Stimulated activated naive B cell treated with anti-CD40 and anti-IgM and Interleukin-4, amounts not matched to agents 10 μg/mL and 1 μg/mL and 100 μg/mL, for 72 hours (primary cell): ENCODE measurements around the gene CYP2W1.
"Not testable (repeated sequence)": the region's sequence is repeated elsewhere in the genome, so short reads cannot be mapped to it uniquely, and the experiment has no call there.

Source experiments
- ATAC-seq, 2 donors: fragments of 150-1000 bp; cut with Tn5 transposase; replicated peaks; 2 replicates each; pipeline ENCODE4 v1.10.0; 2021; ENCODE audit warnings: moderate library complexity in 1 of 2
- DNase-seq: peaks from one replicate; pipeline ENCODE4 v3.0.0; 2021
- H3K27ac Mint-ChIP-seq: one replicate; pipeline ENCODE4 v1.8.0; 2022; ENCODE audit warnings: mild to moderate bottlenecking, mixed read lengths
- H3K27me3 Mint-ChIP-seq, 2 donors: one replicate each; pipeline ENCODE4 v1.8.0; 2022; ENCODE audit warnings: mixed read lengths in 2 of 2
- H3K36me3 Mint-ChIP-seq, 2 donors: one replicate each; pipeline ENCODE4 v1.8.0; 2022; ENCODE audit warnings: mixed read lengths in 2 of 2, mild to moderate bottlenecking in 1 of 2
- H3K4me1 Mint-ChIP-seq, 2 donors: one replicate each; pipeline ENCODE4 v1.8.0; 2022; ENCODE audit warnings: mixed read lengths in 2 of 2, mild to moderate bottlenecking in 1 of 2
- H3K4me3 Mint-ChIP-seq, 2 donors: one replicate each; pipeline ENCODE4 v1.8.0; 2022; ENCODE audit warnings: mild to moderate bottlenecking in 2 of 2, mixed read lengths in 2 of 2, moderate library complexity in 1 of 2
- H3K9me3 Mint-ChIP-seq, 2 donors: one replicate each; pipeline ENCODE4 v1.8.0; 2022; ENCODE audit warnings: mixed read lengths in 2 of 2, mild to moderate bottlenecking in 1 of 2

CYP2W1 gene, protein sequence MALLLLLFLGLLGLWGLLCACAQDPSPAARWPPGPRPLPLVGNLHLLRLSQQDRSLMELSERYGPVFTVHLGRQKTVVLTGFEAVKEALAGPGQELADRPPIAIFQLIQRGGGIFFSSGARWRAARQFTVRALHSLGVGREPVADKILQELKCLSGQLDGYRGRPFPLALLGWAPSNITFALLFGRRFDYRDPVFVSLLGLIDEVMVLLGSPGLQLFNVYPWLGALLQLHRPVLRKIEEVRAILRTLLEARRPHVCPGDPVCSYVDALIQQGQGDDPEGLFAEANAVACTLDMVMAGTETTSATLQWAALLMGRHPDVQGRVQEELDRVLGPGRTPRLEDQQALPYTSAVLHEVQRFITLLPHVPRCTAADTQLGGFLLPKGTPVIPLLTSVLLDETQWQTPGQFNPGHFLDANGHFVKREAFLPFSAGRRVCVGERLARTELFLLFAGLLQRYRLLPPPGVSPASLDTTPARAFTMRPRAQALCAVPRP

DNA sequence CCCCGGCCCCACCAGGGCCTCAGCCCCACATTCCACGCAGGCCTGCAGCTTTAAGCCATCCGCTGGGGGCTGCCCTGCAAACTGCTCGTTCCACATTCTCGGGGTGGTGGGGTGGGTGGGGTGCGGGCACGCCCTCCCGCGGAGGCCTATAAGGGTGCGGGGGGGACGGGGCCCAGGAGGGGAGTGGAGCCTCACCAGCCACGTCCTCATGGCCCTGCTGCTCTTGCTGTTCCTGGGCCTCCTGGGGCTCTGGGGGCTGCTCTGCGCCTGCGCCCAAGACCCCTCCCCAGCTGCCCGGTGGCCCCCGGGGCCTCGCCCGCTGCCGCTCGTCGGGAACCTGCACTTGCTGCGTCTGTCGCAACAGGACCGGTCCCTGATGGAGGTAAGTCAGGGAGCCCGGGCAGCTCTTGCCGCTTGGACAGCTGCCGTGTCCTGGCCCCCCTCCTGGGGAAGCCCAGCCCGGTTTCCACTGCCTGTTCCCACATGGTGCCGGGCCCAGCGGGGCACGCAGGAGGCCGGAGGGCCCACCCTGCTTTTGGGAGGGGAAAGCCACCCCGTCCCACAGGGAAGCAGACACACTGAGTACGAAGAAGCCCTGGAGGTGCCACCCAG lies at the start of gene CYP2W1:
TSS of gene CYP2W1 (plus strand) at position 178 of the 612 bp plus-strand sequence. CDS start at position 209, 31 bp downstream.
- Mint-ChIP-seq H3K27me3 (peaks cover 22 to 24% of the 10 kb centered on the region in 2 donors), H3K4me3 (no peak within 1 kb of the TSS), H3K4me1 (peaks cover 5 to 6% of the 10 kb centered on the region in 2 donors), H3K9me3 (no peaks in the 10 kb centered on the region), H3K27ac (no peak within 1 kb of the TSS), H3K36me3 (no peaks in the 10 kb centered on the region)
- no peak for DNase-seq
- ATAC-seq, result no peak

DNA sequence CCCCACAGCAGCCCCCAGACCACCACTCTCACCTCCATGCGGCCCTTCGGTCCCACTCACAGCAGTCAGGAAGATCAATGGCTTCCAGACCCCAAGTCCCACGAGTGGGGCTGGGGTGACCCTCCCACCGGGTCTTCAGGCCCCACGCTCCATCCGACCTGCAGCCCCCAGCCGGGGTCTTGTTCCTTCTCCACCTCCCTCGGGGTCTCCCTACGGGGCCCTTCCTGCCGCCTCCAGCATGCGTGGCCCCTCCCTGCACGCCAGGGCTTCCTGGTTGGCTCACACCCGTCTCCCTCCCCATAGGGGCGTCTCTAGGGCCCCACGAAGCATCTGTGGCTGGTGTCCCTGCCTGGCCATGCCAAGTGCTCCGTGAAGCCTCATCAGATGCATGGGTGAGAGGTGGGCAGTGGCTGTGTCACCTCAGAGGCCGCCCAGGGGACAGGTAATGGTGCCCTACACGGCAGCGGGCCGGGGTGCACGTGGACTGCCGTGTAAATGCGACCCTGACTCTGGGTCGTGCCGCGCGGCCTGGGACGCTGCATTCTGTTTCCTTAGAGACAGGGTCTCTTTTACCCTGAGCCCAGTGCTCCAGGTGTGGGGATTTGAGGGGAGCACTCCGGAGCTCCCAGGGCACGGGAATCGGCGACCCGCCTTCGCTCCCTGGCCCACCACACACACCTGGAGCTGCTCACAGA lies 48.4 kb upstream of the CYP2W1 start:
- Mint-ChIP-seq H3K36me3 (peaks cover 32 to 50% of the 10 kb centered on the region in 2 donors), H3K9me3 (no peaks in the 10 kb centered on the region), H3K4me3 (no peak overlapping the region), H3K27ac (no peak overlapping the region), H3K27me3 (no peaks in the 10 kb centered on the region), H3K4me1 (peaks cover 19 to 35% of the 10 kb centered on the region in 2 donors)
- no peak for ATAC-seq
- DNase-seq, result no peak

DNA sequence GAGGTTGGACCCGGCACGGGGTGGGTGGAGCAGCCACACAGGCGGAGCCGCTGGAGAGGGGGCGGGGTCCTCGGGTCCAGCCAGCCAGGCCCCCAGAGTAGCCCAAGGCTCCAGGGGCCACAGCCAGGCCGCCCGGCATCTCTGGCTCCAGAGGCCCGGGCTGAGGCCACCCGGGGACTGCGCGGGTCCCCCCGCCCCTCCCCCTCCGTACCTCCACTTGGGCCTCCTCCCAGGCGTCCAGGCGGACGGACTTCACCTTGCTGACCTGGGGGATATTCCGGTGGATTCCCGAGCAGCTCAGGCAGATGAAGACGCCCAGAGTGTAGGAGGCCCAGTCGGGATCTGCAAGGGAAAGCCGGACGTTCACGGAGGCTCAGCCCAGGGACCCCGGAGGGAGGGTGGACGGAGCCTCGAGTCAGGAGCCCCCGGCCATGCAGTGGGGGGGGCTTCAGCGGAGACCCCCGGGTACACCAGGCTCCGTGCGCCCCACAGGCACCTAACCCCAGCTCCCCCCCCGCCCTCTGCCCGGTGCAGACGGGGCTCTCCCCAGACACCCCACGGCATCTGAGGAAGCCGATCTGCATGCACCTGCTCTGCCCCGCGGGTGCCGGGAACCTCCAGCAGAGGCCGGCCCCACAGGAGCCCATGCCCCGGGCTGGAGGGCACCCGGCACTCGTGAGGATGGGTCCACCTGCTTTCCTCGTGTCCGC lies 47.7 kb upstream of the CYP2W1 start:
- Mint-ChIP-seq H3K27ac (no peak overlapping the region), H3K4me1 (peaks cover 20 to 35% of the 10 kb centered on the region in 2 donors), H3K4me3 (no peak overlapping the region), H3K36me3 (peaks cover 35 to 50% of the 10 kb centered on the region in 2 donors), H3K27me3 (no peaks in the 10 kb centered on the region), H3K9me3 (peaks cover 5 to 7% of the 10 kb centered on the region in 2 donors)
- no peak for ATAC-seq
- DNase-seq, result no peak

DNA sequence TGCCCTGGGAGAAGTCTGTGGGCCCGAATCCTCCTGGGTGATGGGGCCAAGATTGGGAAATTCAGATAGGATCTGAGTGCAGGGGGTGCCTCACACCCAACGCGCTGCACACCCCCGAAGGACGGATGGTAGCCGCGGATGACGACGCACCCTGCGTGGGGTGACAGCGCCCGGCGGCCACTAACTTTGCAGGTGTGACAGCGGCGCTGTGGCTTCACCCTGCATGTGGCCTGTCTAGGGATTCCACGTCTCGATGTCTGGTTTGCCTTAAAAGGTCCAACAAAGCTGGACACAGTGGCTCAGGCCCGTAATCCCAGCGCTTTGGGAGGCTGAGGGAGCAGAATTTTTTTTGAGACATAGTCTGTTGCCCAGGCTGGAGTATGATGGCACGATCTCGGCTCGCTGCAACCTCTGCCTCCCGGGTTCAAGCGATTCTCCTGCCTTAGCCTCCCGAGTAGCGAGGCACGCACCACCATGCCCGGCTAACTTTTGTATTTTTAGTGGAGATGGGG lies 47.1 kb upstream of the CYP2W1 start:
- peak overlapping the region in 1 of 2 donors; percentile 27 for H3K4me3 Mint-ChIP-seq
- peaks cover 6 to 12% of the 10 kb centered on the region in 2 donors for H3K9me3 Mint-ChIP-seq
- H3K27ac Mint-ChIP-seq, result peak overlapping the region; percentile 77
- H3K4me1 Mint-ChIP-seq, result peaks cover 20 to 36% of the 10 kb centered on the region in 2 donors
- ATAC-seq (no peak), DNase-seq (no peak)
- H3K36me3 Mint-ChIP-seq, result peaks cover 38 to 50% of the 10 kb centered on the region in 2 donors
- no peaks in the 10 kb centered on the region for H3K27me3 Mint-ChIP-seq

DNA sequence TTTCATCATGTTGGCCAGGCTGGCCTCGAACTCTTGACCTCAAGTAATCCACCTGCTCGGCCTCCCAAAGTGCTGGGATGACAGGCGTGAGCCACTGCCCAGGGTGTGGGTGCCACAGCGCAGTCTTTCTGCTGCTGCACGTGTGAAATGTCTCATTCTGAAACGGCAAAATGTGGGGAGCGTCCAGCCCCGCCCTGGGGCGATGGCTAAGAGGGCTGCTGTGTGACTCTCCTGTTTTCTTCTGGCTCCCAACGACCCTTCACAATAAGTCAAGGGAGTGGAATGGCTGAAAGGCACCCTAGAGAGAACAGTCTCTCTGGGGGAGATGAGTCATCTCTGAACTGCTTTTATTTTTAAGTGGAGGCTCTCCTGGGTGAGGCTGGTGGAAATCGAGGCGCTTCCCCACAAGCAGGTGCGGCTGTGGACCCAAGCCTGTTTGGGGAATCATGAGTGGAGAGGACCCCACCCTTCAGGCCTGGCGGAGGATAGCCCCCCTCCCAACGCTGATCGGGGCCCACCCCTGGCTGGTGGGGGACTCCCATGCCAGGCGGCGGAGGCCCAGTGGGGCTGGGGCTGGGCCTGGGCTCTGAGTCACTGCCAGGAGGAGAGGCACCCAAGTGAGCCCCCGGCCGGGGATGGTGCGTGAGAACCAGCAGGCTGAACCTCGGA lies 46.5 kb upstream of the CYP2W1 start:
- peaks cover 9 to 17% of the 10 kb centered on the region in 2 donors for H3K9me3 Mint-ChIP-seq
- H3K36me3 Mint-ChIP-seq, result peaks cover 35 to 52% of the 10 kb centered on the region in 2 donors
- no peaks in the 10 kb centered on the region for H3K27me3 Mint-ChIP-seq
- H3K4me1 Mint-ChIP-seq, result peaks cover 22 to 42% of the 10 kb centered on the region in 2 donors
- H3K4me3 Mint-ChIP-seq, result peak overlapping the region; percentile 27 to 31
- H3K27ac Mint-ChIP-seq, result peak overlapping the region; percentile 77
- DNase-seq, result peak; percentile 54
- peak; percentile 81 to 82 for ATAC-seq

DNA sequence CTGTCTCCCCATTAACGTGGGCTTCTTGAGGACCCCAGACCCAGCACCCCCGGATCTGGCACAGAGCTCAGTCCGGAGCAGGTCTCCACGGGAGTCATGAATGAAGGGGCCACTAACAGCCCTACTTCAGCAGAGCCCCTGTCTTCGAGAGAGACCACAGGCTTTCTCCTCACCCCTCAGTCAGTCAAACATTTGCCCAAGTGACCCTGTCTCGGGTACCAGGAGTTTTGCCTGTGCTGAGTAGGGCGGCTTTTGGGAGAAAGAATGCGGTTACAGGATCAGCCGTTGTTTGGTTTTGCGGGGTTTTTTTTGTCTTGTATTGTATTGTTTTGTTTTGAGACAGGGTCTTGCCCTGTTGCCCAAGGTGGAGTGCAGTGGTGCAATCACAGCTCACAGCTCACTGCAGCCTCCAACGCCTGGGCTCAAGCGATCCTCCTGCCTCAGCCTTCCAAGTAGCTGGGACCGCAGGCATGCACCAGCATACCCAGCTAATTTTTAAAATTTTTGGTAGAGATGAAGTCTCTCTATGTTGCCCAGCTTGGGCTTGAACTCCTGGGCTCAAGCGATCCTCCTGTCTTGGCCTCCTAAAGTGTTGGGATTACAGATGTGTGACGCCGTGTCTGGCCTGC lies 45.0 kb upstream of the CYP2W1 start:
- peaks cover 29 to 49% of the 10 kb centered on the region in 2 donors for H3K4me1 Mint-ChIP-seq
- DNase-seq (no peak), ATAC-seq (no peak)
- peaks cover 34 to 51% of the 10 kb centered on the region in 2 donors for H3K36me3 Mint-ChIP-seq
- H3K27me3 Mint-ChIP-seq, result peaks cover 0 to 4% of the 10 kb centered on the region in 2 donors
- H3K9me3 Mint-ChIP-seq, result peaks cover 15 to 24% of the 10 kb centered on the region in 2 donors
- peak overlapping the region in 1 of 2 donors; percentile 29 for H3K4me3 Mint-ChIP-seq
- peak overlapping the region; percentile 87 for H3K27ac Mint-ChIP-seq

DNA sequence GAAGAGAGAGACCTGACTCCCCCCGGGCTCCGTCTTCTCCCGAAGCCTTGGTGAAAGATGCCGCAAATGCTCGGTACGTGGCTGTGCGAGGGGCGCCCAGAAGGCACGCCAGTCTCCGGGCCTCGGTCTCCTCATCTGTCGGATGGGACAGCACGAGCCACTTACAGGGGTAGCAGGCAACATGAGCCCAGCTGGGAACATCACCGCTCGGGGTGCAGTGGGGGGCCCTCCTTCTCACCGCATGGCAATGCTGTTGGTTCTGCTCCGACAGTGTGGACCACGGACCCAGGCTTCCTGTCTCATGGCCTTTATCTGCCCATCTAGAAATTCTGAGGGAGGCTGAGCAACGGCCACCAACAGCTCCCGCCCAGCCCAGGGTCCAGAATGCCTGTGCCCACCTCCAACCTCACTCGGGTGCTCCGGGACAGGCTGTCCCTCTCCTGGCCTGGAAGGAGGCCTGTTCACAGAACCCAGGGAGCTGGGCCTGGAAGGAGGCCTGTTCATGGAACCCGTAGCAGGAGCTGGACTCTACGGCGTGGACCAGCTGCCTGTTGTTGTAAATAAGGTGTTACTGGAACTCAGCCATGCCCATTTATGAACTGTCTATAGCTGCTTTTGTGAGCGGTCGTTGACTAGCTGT lies 44.3 kb upstream of the CYP2W1 start:
- Mint-ChIP-seq H3K4me3 (no peak overlapping the region), H3K36me3 (peaks cover 34 to 51% of the 10 kb centered on the region in 2 donors), H3K27ac (peak overlapping the region; percentile 87), H3K4me1 (peaks cover 29 to 49% of the 10 kb centered on the region in 2 donors), H3K9me3 (peaks cover 15 to 24% of the 10 kb centered on the region in 2 donors), H3K27me3 (peaks cover 0 to 4% of the 10 kb centered on the region in 2 donors)
- no peak for ATAC-seq
- DNase-seq, result no peak

DNA sequence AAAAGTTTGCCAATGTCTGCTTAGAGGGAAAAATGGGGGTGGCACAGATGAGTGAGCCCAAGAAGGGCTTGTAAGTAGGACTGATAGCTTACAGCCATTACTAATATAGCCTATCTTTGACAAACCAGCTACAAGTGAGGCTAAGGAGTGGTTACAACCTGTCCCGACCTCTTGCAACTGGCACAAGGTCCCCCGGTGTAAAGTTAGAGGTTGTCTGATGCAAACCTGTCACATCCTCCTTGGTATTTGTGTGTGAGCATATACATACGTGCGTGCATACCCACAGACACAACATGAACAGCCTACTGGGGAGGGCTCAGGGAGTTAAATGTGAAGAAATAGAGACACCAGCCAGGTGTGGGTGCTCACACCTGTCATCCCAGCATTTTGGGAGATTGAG lies 43.1 kb upstream of the CYP2W1 start:
- H3K36me3 Mint-ChIP-seq, result peaks cover 34 to 46% of the 10 kb centered on the region in 2 donors
- H3K4me1 Mint-ChIP-seq, result peaks cover 29 to 49% of the 10 kb centered on the region in 2 donors
- no peak for ATAC-seq
- H3K9me3 Mint-ChIP-seq, result peaks cover 15 to 24% of the 10 kb centered on the region in 2 donors
- peaks cover 0 to 4% of the 10 kb centered on the region in 2 donors for H3K27me3 Mint-ChIP-seq
- H3K4me3 Mint-ChIP-seq, result no peak overlapping the region
- DNase-seq, result no peak
- H3K27ac Mint-ChIP-seq, result peak overlapping the region; percentile 76

DNA sequence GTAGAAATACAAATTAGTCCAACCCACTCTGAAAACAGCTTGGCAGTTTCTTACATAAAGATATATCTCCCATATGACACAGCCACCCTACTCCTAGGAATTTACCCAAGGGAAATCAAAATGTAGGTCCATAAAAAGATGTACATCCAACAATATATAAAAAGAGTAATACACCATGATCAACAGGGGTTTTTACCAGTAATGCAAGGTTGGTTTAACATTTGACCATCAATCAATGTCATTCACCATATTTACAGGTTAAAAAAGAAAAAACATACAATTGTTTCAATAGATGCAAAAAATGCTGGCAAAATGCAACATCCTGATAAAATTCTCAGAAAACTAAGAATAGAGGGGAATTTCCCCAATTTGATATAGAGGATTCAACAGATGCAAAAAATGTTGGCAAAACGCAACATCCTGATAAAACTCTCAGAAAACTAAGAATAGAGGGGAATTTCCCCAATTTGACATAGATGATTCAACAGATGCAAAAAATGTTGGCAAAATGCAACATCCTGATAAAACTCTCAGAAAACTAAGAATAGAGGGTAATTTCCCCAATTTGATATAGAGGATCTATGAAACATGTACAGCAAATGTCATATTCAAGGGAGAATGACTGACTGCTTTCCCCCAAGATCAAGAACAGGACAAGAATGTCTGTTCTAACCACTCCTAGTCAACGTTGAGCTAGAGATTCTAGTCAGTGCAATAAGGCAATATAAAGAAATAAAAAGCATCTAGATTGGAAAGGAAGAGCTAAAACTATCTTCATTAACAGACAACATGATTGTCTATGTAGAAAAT lies 42.2 kb upstream of the CYP2W1 start:
- peaks cover 0 to 4% of the 10 kb centered on the region in 2 donors for H3K27me3 Mint-ChIP-seq
- peak overlapping the region in 1 of 2 donors; percentile 54 for H3K4me3 Mint-ChIP-seq
- peak; percentile 54 for ATAC-seq
- peaks cover 29 to 49% of the 10 kb centered on the region in 2 donors for H3K4me1 Mint-ChIP-seq
- H3K36me3 Mint-ChIP-seq, result peaks cover 33 to 45% of the 10 kb centered on the region in 2 donors
- peak overlapping the region; percentile 72 for H3K27ac Mint-ChIP-seq
- peaks cover 15 to 24% of the 10 kb centered on the region in 2 donors for H3K9me3 Mint-ChIP-seq
- DNase-seq, result no peak

DNA sequence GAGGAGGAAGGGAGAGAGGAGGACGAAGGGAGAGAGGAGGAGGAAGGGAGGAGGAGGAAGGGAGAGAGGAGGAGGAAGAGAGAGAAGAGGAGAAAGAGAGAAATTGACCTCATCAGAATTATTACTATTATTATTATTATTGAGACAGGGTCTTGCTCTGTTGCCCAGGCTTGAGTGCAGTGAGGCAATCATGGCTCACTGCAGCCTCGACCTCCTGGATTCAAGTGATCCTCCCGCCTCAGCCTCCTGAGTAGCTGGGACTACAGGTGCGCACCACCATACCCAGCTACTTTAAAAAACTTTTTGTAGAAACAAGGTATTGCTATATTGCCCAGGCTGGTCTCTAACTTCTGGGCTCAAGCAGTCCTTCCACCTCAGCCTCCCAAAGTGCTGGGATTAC lies 39.2 kb upstream of the CYP2W1 start:
- peaks cover 21 to 40% of the 10 kb centered on the region in 2 donors for H3K36me3 Mint-ChIP-seq
- peaks cover 22 to 28% of the 10 kb centered on the region in 2 donors for H3K4me1 Mint-ChIP-seq
- H3K4me3 Mint-ChIP-seq, DNase-seq, ATAC-seq, H3K27ac Mint-ChIP-seq, H3K27me3 Mint-ChIP-seq: not testable (repeated sequence)
- H3K9me3 Mint-ChIP-seq, result peaks cover 15 to 24% of the 10 kb centered on the region in 2 donors

DNA sequence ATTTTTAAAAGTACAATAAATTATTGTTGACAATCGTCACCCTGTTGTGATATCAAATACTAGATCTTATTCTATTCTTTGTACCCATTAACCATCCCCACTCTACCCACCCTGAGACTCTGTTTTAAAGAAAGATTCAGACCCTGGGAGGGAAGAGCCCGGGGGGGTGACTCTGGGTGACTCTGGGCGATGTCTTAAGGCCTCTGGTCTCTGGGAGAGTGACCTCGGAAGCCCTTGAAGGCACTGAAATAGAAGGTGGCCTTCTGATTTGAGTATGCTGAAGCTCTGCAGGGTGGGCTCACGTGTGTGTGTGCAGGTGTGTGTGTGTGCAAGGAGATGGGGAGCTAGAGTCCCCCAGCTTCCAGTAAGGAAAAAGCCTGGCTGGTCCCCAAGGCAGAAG lies 38.2 kb upstream of the CYP2W1 start:
- H3K27ac Mint-ChIP-seq, result no peak overlapping the region
- peaks cover 0 to 4% of the 10 kb centered on the region in 2 donors for H3K27me3 Mint-ChIP-seq
- no peak overlapping the region for H3K4me3 Mint-ChIP-seq
- DNase-seq, result no peak
- H3K4me1 Mint-ChIP-seq, result peaks cover 28 to 34% of the 10 kb centered on the region in 2 donors
- H3K36me3 Mint-ChIP-seq, result peaks cover 26 to 45% of the 10 kb centered on the region in 2 donors
- H3K9me3 Mint-ChIP-seq, result peaks cover 15 to 23% of the 10 kb centered on the region in 2 donors
- ATAC-seq, result no peak
